Measurements from ENCODE around the gene AIPL1. TPM values are rescaled to one million over a fixed set of nuclear protein-coding genes. Genes with fewer than 3 reads are reported as not detected.

AIPL1 gene
- total RNA-seq, 2 donors from 2014 or later = not detected

GRCh38 chr17:6408735-6409134 is 26.2 kb downstream of the AIPL1 start:
- DNase-seq (no peak), ATAC-seq (no peak)
- Histone ChIP-seq H3K9me3 (no peaks in the 10 kb centered on the region), H3K36me3 (replicated peaks in 1 of 2; ENCODE audit: insufficient read depth in 1 of 2, low read depth in 2 of 2) (no peaks in the 10 kb centered on the region), H3K27me3 (no peaks in the 10 kb centered on the region), H3K27ac (no peak overlapping the region), H3K4me3 (no peak overlapping the region), H3K4me1 (no peaks in the 10 kb centered on the region)
- 34 to 35% methylated on average over 10 of the region's 10 CpGs for WGBS, 2 donors
- intact Hi-C loops (cut with DNase I) = no loop called here
- no peak for TF ChIP-seq CTCF (IDR thresholded peaks at IDR 0.05)
- TF ChIP-seq POLR2A (IDR thresholded peaks at IDR 0.05) = no peak

GRCh38 chr17:6408276-6408675 is 26.6 kb downstream of the AIPL1 start:
- H3K4me1 ChIP-seq = no peaks in the 10 kb centered on the region
- H3K27me3 ChIP-seq = no peaks in the 10 kb centered on the region
- TF ChIP-seq CTCF (IDR thresholded peaks at IDR 0.05) = no peak
- no peak for TF ChIP-seq POLR2A (IDR thresholded peaks at IDR 0.05)
- ATAC-seq = no peak
- no peaks in the 10 kb centered on the region for H3K36me3 ChIP-seq (replicated peaks in 1 of 2; ENCODE audit: insufficient read depth in 1 of 2, low read depth in 2 of 2)
- H3K27ac ChIP-seq = no peak overlapping the region
- intact Hi-C loops (cut with DNase I) = no loop called here
- no peak overlapping the region for H3K4me3 ChIP-seq
- 63 to 71% methylated on average over 6 of the region's 6 CpGs for WGBS, 2 donors
- no peak for DNase-seq
- no peaks in the 10 kb centered on the region for H3K9me3 ChIP-seq

GRCh38 chr17:6402258-6402657 is 32.7 kb downstream of the AIPL1 start:
- no peak overlapping the region for H3K27ac ChIP-seq
- H3K4me3 ChIP-seq = no peak overlapping the region
- no peaks in the 10 kb centered on the region for H3K4me1 ChIP-seq
- no peaks in the 10 kb centered on the region for H3K36me3 ChIP-seq (replicated peaks in 1 of 2; ENCODE audit: insufficient read depth in 1 of 2, low read depth in 2 of 2)
- TF ChIP-seq CTCF (IDR thresholded peaks at IDR 0.05) = no peak
- TF ChIP-seq POLR2A (IDR thresholded peaks at IDR 0.05) = no peak
- 67 to 68% methylated on average over 6 of the region's 6 CpGs for WGBS, 2 donors
- intact Hi-C loops (cut with DNase I) = no loop called here
- ATAC-seq (no peak), DNase-seq (no peak)
- no peaks in the 10 kb centered on the region for H3K27me3 ChIP-seq
- H3K9me3 ChIP-seq = peaks cover 0 to 9% (median 0%) of the 10 kb centered on the region in 3 donors

GRCh38 chr17:6398955-6399354 is 36.0 kb downstream of the AIPL1 start:
- no peak for TF ChIP-seq POLR2A (IDR thresholded peaks at IDR 0.05)
- no peak for TF ChIP-seq CTCF (IDR thresholded peaks at IDR 0.05)
- Histone ChIP-seq H3K4me3 (no peak overlapping the region), H3K27me3 (no peaks in the 10 kb centered on the region), H3K4me1 (peaks cover 2% of the 10 kb centered on the region), H3K27ac (no peak overlapping the region), H3K9me3 (peaks cover 0 to 9% (median 0%) of the 10 kb centered on the region in 3 donors), H3K36me3 (replicated peaks in 1 of 2; ENCODE audit: insufficient read depth in 1 of 2, low read depth in 2 of 2) (no peaks in the 10 kb centered on the region)
- ATAC-seq (no peak), DNase-seq (no peak)
- intact Hi-C loops (cut with DNase I) = no loop called here
- 60 to 63% methylated on average over 2 of the region's 2 CpGs for WGBS, 2 donors

- Histone ChIP-seq H3K4me1 (peaks cover 18% of the 10 kb centered on the region), H3K9me3 (peaks cover 0 to 2% (median 0%) of the 10 kb centered on the region in 3 donors), H3K36me3 (replicated peaks in 1 of 2; ENCODE audit: insufficient read depth in 1 of 2, low read depth in 2 of 2) (no peaks in the 10 kb centered on the region), H3K27ac (no peak overlapping the region), H3K27me3 (no peaks in the 10 kb centered on the region), H3K4me3 (no peak overlapping the region)
- ATAC-seq (no peak), DNase-seq (no peak)
- intact Hi-C loops (cut with DNase I) = no loop called here
- WGBS, 2 donors = 8 to 21% methylated on average over 3 to 8 of the region's 8 CpGs
- TF ChIP-seq CTCF (IDR thresholded peaks at IDR 0.05) (no peak), POLR2A (IDR thresholded peaks at IDR 0.05) (no peak)
Measured at GRCh38 chr17:6394055-6394606, 40.8 kb downstream of the AIPL1 start.
